EL (cell line): Measurements from ENCODE around the gene HTR3B.
A peak's percentile ranks its signal among the peaks of the same experiment; 100 is the strongest.
"Not testable (repeated sequence)": the region's sequence is repeated elsewhere in the genome, so short reads cannot be mapped to it uniquely, and the experiment has no call there.

Experiments used
- DNase-seq: peaks from one replicate; pipeline ENCODE4 v3.0.0-alpha.2; 2016

Gene HTR3B

GRCh38 chr11:113904379-113905101, at the start of gene HTR3B:
Gene HTR3B, plus strand, starts transcription at chr11:113904796. Its CDS starts 138 bp downstream, at chr11:113904934.
- no peak for DNase-seq

DNA sequence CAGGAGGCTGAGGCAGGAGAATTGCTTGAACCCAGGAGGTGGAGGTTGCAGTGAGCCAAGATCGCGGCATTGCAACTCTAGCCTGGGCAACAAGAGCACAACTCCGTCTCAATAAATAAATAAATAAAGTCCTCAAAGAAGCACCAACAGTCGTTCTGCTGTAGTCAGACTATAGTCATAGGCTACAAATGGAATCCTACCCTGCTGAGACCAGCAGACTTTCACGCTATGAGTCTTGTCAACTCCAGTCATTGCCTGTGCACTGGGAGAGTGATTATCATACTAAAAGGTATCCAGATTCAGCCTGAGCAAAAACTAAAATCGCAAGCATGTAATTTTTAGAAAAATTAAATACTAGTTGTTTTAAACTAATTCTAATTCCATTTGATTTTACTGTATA, 48.8 kb upstream of the HTR3B start:
- DNase-seq, result no peak

- DNase-seq, result no peak
Observed at GRCh38 chr11:113856966-113857759, 47.4 kb upstream of the HTR3B start.

DNA sequence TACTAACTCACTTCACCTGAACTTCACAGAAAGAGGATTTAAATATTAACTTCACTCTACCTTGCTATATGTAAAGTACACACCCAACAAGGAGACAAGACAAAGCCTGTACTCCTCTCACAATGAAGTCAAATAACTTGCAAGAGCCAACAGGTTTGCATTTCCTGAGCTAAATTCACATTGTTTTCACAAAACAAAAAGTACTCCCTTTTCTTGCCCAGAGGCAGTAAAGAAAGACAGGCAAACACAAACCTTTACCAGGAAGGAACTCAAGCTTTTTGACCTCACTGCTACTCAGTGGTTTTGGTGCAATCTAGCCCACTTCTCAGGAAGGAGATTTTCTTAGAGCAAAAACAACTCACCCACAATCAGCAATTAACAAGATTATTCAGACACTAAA, 44.9 kb upstream of the HTR3B start:
- DNase-seq, result no peak

- peak; percentile 31 for DNase-seq
Observed at GRCh38 chr11:113862435-113862834, 42.2 kb upstream of the HTR3B start.

GRCh38 chr11:113864410-113864809, 40.2 kb upstream of the HTR3B start:
- no peak for DNase-seq

- no peak for DNase-seq
Observed at GRCh38 chr11:113865873-113866272, 38.7 kb upstream of the HTR3B start.

DNA sequence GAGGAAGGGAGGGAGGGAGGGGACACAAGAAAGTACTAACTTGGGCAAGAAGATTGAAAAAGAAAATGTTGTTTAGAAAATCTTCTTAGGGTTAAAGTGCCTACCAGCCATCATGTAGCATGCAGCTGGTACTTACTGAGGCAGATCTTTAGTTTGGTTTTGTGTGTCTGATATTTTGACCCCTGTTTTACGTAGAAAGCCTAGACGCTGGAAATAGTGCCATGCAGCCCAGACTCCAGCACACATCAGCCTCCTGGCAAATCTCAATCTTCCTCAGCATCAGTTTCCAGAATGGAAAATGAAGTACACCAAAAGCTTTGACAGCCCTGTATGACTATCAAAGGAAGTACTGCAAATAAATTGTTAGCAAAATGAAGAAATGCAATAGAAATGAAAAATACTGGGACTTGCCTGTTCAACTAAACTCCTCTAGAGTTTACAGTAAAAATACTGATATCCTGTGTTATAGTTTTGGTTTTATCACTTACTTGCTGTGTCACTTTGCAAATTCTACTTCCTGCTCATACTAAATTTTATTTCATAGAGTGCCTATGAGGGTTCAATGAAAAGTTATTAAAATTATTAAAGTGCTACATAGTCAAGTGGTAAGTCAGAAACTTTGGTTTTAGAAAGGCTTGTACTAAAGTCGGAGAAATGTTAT, 36.6 kb upstream of the HTR3B start:
- DNase-seq, result no peak

DNA sequence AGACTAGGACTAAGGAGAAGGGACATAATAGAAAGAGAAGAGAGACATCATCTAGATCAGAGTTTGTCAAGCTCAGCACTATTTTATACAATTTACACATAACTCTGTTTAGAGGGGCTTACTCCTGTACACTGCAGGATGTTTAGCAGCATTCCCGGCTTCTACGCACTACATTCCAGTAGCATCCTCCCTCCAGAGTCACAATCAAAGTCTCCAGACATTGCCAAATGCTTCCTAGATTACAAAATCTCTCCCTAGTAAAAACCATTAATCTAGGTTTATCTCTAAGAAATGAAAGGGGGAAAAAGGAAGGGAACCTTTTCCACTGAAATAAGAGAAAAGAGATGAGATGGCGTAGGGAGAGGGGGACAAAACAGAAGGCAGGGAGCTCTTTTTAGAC, 33.3 kb upstream of the HTR3B start:
- DNase-seq, result no peak

DNA sequence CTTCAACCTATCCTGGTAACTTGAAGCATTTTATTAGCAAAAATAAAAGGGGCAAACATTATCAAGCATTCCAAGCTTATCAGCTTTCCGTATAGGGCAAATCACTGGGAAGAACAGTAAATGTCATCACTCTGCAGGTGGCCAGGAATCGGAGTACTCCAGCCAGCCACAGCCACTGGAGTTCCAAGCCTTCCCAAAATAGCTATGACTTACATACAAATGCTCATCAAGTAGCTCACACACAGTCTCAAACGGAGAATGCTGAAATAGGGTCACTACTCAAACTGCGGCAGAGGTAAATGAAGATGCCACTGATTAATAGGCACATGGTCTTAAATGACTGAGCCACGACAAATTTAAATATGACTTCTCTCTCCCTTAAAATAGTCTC, 31.4 kb upstream of the HTR3B start:
- no peak for DNase-seq

GRCh38 chr11:113874096-113874495, 30.5 kb upstream of the HTR3B start:
- no peak for DNase-seq

GRCh38 chr11:113874581-113875233, 29.9 kb upstream of the HTR3B start:
- DNase-seq, result peak; percentile 37

DNA sequence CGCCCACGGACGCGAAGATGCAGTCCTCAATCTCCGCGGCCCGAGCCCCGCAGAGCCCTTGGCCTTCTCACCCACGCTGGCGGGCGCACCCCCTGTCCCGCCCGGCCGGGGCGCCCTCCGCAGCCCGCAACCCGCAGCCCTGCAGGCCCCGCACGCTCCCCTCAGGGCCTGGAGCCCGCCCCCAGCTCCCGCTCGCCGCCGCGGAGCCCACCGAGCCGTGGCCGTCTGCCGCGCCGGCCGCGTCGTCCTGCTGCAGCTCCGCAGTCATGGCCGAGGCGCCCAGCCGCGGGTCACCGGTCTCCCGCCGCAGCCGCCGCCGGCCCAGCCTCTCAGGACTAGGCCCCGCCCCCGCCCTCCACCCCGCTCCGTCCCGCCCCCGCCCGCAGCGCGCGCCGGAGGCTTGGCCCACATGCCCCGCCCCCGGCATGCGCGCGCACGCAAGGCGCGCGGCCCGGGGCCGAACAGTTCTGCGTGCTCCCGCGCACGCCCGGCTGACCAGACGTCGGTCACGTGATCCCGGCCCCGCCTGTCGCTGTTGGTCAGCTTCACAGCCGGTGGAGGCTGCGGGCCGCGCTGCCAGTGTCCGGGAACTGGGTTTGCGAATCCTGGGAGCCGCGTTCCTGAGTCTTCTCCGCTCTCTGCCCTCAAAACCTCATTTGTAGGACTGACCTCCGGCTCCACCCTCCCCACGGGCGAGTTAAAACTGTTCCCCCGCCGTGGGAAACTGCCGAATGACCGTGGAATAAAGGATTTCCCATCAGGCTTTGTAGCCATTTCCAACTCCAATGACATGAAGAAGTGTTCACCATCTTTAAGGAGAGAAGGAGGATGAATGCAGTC, 29.1 kb upstream of the HTR3B start, which contains the start of gene USP28:
Gene USP28 (minus strand): TSS at position 339 of the 840 bp plus-strand sequence. CDS start 71 bp downstream, at position 268.
- DNase-seq, result peak; percentile 96

GRCh38 chr11:113876074-113876797, 28.4 kb upstream of the HTR3B start:
- no peak for DNase-seq

- DNase-seq, result no peak
Observed at GRCh38 chr11:113876798-113877669, 27.6 kb upstream of the HTR3B start.

DNA sequence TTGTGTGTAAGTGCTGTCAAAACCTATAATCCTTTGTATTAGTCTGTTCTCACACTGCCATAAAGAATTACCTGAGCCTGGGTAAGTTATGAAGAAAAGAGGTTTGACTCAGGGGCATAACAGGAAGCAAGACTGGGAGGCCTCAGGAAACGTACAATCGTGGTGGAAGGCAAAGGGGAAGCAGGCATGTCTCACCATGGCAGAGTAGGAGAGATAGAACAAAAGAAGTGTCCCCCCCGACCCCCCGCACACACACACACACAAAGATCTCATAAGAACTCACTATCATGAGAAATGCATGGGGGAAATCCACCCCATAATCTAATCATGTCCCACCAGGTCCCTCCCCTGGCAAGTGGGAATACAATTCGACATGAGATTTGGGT, 26.9 kb upstream of the HTR3B start:
- DNase-seq, result no peak

- not testable (repeated sequence) for DNase-seq
Observed at GRCh38 chr11:113879446-113879845, 25.1 kb upstream of the HTR3B start.

DNA sequence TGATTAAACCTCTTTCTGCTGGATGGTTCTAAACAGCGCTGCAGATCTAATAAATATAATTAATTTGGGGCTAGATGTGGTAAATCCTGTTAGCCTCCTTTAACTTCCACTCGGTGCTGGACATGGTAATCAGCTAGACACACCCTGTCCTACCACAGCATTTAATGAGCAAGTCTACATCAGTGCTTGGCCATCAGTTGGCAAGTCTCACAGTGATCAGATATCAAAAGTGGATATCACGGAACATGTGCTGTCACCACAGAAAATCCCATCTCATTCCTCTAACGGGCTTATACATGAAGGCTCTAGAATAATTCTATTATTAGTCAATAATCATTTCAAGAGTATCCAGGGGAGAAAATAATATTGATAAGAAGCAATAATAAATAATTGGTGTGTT, 23.6 kb upstream of the HTR3B start:
- no peak for DNase-seq

DNA sequence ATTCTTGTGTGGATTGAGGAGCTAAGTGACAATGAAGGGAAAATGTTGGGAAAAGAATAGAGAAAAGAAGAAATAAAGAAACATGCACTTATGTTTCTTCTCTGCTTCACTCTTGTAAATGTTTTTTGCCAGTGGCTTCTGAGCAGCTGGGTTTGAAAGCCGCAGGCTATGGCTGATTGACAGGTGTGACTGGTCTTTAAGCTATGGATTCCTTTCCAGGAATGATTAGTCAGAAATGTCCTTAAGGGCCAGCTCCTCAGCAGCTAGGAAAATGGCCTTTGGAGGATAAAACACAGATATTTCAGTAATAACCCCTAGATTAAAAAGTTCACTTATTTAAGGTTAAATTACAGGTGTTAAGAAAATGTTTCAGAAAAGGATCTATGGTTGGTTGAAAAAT, 22.7 kb upstream of the HTR3B start:
- DNase-seq, result peak; percentile 23

DNA sequence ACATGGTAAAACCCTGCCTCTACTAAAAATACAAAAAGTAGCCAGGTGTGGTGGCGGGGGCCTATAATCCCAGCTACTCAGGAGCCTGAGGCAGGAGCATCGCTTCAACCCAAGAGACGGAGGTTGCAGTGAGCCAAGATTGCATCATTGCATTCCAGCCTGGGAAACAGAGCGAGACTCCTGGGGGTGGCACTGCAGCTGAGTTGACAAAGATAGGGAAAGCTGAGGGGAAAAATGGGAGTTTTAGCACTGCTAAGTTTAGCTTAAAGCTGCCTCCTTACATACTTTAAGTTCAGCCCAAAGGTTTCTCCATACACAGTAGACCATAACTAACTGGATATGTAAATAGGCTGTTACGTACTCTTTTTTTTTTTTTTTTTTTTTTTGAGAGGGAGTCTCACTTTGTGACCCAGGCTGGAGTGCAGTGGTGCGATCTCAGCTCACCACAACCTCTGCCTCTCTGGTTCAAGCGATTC, 20.2 kb upstream of the HTR3B start:
- peak; percentile 31 for DNase-seq
